HUES6 (cell line): Measurements from ENCODE around the gene PSMF1.

Experiments used
- H3K27ac ChIP-seq: 2 replicates; pipeline ENCODE4 v1.7.0; 2013; ENCODE audit warnings: low read depth, mild to moderate bottlenecking, low read length, inconsistent platforms
- H3K27me3 ChIP-seq: 2 replicates; pipeline ENCODE4 v1.6.1; 2013; ENCODE audit warnings: low read length; ENCODE audit not compliant: control insufficient read depth, insufficient read depth
- H3K36me3 ChIP-seq: 2 replicates; pipeline ENCODE4 v1.6.1; 2013; ENCODE audit warnings: low read length; ENCODE audit not compliant: control insufficient read depth, insufficient read depth
- H3K4me1 ChIP-seq: 2 replicates; pipeline ENCODE4 v1.6.1; 2013; ENCODE audit warnings: low read length; ENCODE audit not compliant: control insufficient read depth, insufficient read depth
- H3K4me3 ChIP-seq: 2 replicates; pipeline ENCODE4 v1.5.1; 2013; ENCODE audit warnings: low read depth, low read length
- H3K9ac ChIP-seq: one replicate; pipeline ENCODE4 v1.6.1; 2013; ENCODE audit warnings: mild to moderate bottlenecking, low read length
- H3K9me3 ChIP-seq: 2 replicates; pipeline ENCODE4 v1.6.1; 2013; ENCODE audit warnings: low read depth, low read length; ENCODE audit not compliant: control insufficient read depth, insufficient read depth

The PSMF1 gene

GRCh38 chr20:1101533-1101932 is 16.9 kb upstream of the PSMF1 start:
- Histone ChIP-seq H3K27me3 (no peaks in the 10 kb centered on the region), H3K9me3 (peaks cover 14% of the 10 kb centered on the region), H3K4me3 (no peak overlapping the region), H3K36me3 (no peaks in the 10 kb centered on the region), H3K4me1 (no peaks in the 10 kb centered on the region), H3K9ac (no peak overlapping the region), H3K27ac (no peak overlapping the region)

GRCh38 chr20:1102016-1102415 is 16.4 kb upstream of the PSMF1 start:
- Histone ChIP-seq H3K9me3 (peaks cover 14% of the 10 kb centered on the region), H3K9ac (no peak overlapping the region), H3K27ac (no peak overlapping the region), H3K36me3 (no peaks in the 10 kb centered on the region), H3K27me3 (0 out of 2 replicates have a peak, but pooled peaks cover 2% of the 10 kb centered on the region), H3K4me1 (no peaks in the 10 kb centered on the region), H3K4me3 (no peak overlapping the region)

- H3K27me3 ChIP-seq = 0 out of 2 replicates have a peak, but pooled peaks cover 3% of the 10 kb centered on the region
- H3K9me3 ChIP-seq = peaks cover 11% of the 10 kb centered on the region; the same call in 1 of the 2 replicates
- no peaks in the 10 kb centered on the region for H3K4me1 ChIP-seq
- H3K9ac ChIP-seq = no peak overlapping the region
- no peak overlapping the region for H3K27ac ChIP-seq
- H3K4me3 ChIP-seq = no peak overlapping the region
- H3K36me3 ChIP-seq = no peaks in the 10 kb centered on the region
Observed at GRCh38 chr20:1103751-1104150, 14.7 kb upstream of the PSMF1 start.

GRCh38 chr20:1105599-1106194 is 12.7 kb upstream of the PSMF1 start:
- peaks cover 7% of the 10 kb centered on the region; the same call in 1 of the 2 replicates for H3K9me3 ChIP-seq
- no peaks in the 10 kb centered on the region for H3K4me1 ChIP-seq
- no peak overlapping the region for H3K9ac ChIP-seq
- no peak overlapping the region for H3K27ac ChIP-seq
- H3K4me3 ChIP-seq = no peak overlapping the region
- 0 out of 2 replicates have a peak, but pooled peaks cover 3% of the 10 kb centered on the region for H3K27me3 ChIP-seq
- no peaks in the 10 kb centered on the region for H3K36me3 ChIP-seq

GRCh38 chr20:1107176-1107575 is 11.2 kb upstream of the PSMF1 start:
- no peak overlapping the region for H3K4me3 ChIP-seq
- H3K4me1 ChIP-seq = no peaks in the 10 kb centered on the region
- 0 out of 2 replicates have a peak, but pooled peaks cover 3% of the 10 kb centered on the region for H3K27me3 ChIP-seq
- H3K9me3 ChIP-seq = peaks cover 3% of the 10 kb centered on the region; the same call in 1 of the 2 replicates
- no peak overlapping the region for H3K9ac ChIP-seq
- H3K27ac ChIP-seq = no peak overlapping the region
- no peaks in the 10 kb centered on the region for H3K36me3 ChIP-seq

GRCh38 chr20:1108437-1108920 is 9.9 kb upstream of the PSMF1 start:
- H3K36me3 ChIP-seq = no peaks in the 10 kb centered on the region
- no peak overlapping the region for H3K4me3 ChIP-seq
- no peaks in the 10 kb centered on the region for H3K9me3 ChIP-seq
- no peak overlapping the region for H3K27ac ChIP-seq
- H3K9ac ChIP-seq = no peak overlapping the region
- H3K4me1 ChIP-seq = no peaks in the 10 kb centered on the region
- 0 out of 2 replicates have a peak, but pooled peaks cover 3% of the 10 kb centered on the region for H3K27me3 ChIP-seq

- H3K36me3 ChIP-seq = no peaks in the 10 kb centered on the region
- H3K27ac ChIP-seq = no peak overlapping the region
- H3K4me1 ChIP-seq = 0 out of 2 replicates have a peak, but pooled peaks cover 2% of the 10 kb centered on the region
- H3K27me3 ChIP-seq = no peaks in the 10 kb centered on the region
- no peak overlapping the region for H3K4me3 ChIP-seq
- no peaks in the 10 kb centered on the region for H3K9me3 ChIP-seq
- H3K9ac ChIP-seq = no peak overlapping the region
Observed at GRCh38 chr20:1112908-1113307, 5.5 kb upstream of the PSMF1 start.

GRCh38 chr20:1118004-1118335 is 432 bp upstream of the PSMF1 start:
- peaks cover 12% of the 10 kb centered on the region for H3K36me3 ChIP-seq
- H3K27ac ChIP-seq = no peak overlapping the region
- peaks cover 9% of the 10 kb centered on the region; the same call in 1 of the 2 replicates for H3K4me1 ChIP-seq
- H3K9me3 ChIP-seq = no peaks in the 10 kb centered on the region
- peak overlapping the region; percentile 96 for H3K4me3 ChIP-seq
- peak overlapping the region; percentile 6 for H3K9ac ChIP-seq
- no peaks in the 10 kb centered on the region for H3K27me3 ChIP-seq

GRCh38 chr20:1119128-1119505 is 715 bp downstream of the PSMF1 start:
- Histone ChIP-seq H3K36me3 (peaks cover 14% of the 10 kb centered on the region), H3K4me3 (peak overlapping the region; percentile 96), H3K9ac (peak overlapping the region; percentile 84), H3K4me1 (peaks cover 9% of the 10 kb centered on the region; the same call in 1 of the 2 replicates), H3K27me3 (no peaks in the 10 kb centered on the region), H3K27ac (peak overlapping the region; percentile 35; the same call in 1 of the 2 replicates), H3K9me3 (no peaks in the 10 kb centered on the region)

GRCh38 chr20:1119524-1119923 is 1.1 kb downstream of the PSMF1 start:
- Histone ChIP-seq H3K9me3 (no peaks in the 10 kb centered on the region), H3K27ac (no peak overlapping the region), H3K36me3 (peaks cover 14% of the 10 kb centered on the region), H3K4me3 (peak overlapping the region; percentile 96), H3K4me1 (peaks cover 9% of the 10 kb centered on the region; the same call in 1 of the 2 replicates), H3K27me3 (no peaks in the 10 kb centered on the region), H3K9ac (peak overlapping the region; percentile 84)

GRCh38 chr20:1121429-1121828 is 3.0 kb downstream of the PSMF1 start:
- H3K27me3 ChIP-seq = no peaks in the 10 kb centered on the region
- no peak overlapping the region for H3K27ac ChIP-seq
- peaks cover 32% of the 10 kb centered on the region for H3K36me3 ChIP-seq
- H3K9ac ChIP-seq = no peak overlapping the region
- H3K4me1 ChIP-seq = peaks cover 9% of the 10 kb centered on the region; the same call in 1 of the 2 replicates
- H3K4me3 ChIP-seq = no peak overlapping the region
- no peaks in the 10 kb centered on the region for H3K9me3 ChIP-seq
